Activated naive CD4-positive, alpha-beta T cell (primary cell): ENCODE data around the gene USP17L15.
"Not testable (repeated sequence)": the region's sequence is repeated elsewhere in the genome, so short reads cannot be mapped to it uniquely, and the experiment has no call there.

ENCODE experiments used
- DNase-seq, 4 experiments: peaks; one replicate each; lab custom pipeline; 2025; lab: John Stamatoyannopoulos, UW

Gene USP17L15

GRCh38 chr4:9234085-9234484, at the start of gene USP17L15:
Gene USP17L15 (plus strand): TSS chr4:9234385. CDS start chr4:9234385, 0 bp downstream.
- DNase-seq: not testable (repeated sequence)

GRCh38 chr4:9210357-9210756, 23.8 kb upstream of the USP17L15 start, which contains the start of gene USP17L10:
Gene USP17L10 (plus strand): TSS chr4:9210657. CDS start chr4:9210657, 0 bp downstream.
- not testable (repeated sequence) for DNase-seq

DNA sequence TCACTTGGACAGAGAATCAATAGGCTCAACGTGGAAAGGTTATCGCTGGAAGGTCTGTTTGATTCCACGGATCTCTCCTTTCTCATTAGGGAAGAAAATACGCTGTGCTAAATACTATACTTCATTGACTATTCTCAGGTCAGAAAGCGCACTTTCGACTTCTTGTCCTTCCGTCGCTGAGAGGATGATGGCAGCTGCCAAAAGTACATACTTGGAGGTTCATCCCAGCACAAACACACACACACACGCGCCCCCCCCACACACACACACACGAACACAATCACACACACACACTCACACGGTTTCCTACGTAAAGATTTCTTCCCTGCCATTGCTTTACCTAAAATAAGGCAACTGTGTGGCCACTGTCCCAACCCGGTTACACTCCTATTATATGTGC, 19.5 kb upstream of the USP17L15 start:
- DNase-seq: not testable (repeated sequence)

DNA sequence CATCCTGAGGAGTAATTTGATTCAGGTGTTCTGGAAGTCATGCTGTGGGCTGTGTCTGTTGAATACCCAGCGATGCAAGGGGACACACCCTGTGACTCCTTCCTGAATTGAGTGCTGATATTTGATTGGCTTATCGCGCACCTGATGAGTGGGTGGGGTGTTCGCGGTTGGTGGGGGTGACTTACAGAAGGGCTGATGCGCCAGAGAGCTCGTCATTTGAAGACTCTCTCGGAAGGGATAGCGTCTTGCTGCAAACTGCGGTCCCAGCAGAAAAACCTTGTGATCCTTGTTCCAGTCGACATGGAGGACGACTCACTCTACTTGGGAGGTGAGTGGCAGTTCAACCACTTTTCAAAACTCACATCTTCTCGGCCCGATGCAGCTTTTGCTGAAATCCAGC, 19.1 kb upstream of the USP17L15 start, which contains the start of gene USP17L11:
USP17L11 (plus strand) TSS at position 301 of the 400 bp plus-strand sequence; CDS start at position 301, 0 bp downstream.
- DNase-seq: not testable (repeated sequence)

DNA sequence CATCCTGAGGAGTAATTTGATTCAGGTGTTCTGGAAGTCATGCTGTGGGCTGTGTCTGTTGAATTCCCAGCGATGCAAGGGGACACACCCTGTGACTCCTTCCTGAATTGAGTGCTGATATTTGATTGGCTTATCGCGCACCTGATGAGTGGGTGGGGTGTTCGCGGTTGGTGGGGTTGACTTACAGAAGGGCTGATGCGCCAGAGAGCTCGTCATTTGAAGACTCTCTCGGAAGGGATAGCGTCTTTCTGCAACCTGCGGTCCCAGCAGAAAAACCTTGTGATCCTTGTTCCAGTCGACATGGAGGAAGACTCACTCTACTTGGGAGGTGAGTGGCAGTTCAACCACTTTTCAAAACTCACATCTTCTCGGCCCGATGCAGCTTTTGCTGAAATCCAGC, 14.3 kb upstream of the USP17L15 start, which contains the start of gene USP17L12:
USP17L12 (plus strand) TSS at position 301 of the 400 bp plus-strand sequence; CDS start at position 301, 0 bp downstream.
- not testable (repeated sequence) for DNase-seq

- DNase-seq: not testable (repeated sequence)
Measured at GRCh38 chr4:9224596-9224995, 9.6 kb upstream of the USP17L15 start, which contains the start of gene USP17L13. Gene USP17L13 (plus strand): TSS chr4:9224896. CDS start chr4:9224896, 0 bp downstream.

DNA sequence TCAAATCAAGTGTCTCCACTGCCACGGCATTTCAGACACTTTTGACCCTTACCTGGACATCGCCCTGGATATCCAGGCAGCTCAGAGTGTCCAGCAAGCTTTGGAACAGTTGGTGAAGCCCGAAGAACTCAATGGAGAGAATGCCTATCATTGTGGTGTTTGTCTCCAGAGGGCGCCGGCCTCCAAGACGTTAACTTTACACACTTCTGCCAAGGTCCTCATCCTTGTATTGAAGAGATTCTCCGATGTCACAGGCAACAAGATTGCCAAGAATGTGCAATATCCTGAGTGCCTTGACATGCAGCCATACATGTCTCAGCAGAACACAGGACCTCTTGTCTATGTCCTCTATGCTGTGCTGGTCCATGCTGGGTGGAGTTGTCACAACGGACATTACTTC, 3.9 kb upstream of the USP17L15 start:
- not testable (repeated sequence) for DNase-seq

GRCh38 chr4:9238461-9238860, 4.3 kb downstream of the USP17L15 start:
- not testable (repeated sequence) for DNase-seq

GRCh38 chr4:9243579-9243978, 9.4 kb downstream of the USP17L15 start, which contains the start of gene USP17L17:
Gene USP17L17 (plus strand): TSS chr4:9243879. CDS start chr4:9243879, 0 bp downstream.
- DNase-seq: not testable (repeated sequence)

DNA sequence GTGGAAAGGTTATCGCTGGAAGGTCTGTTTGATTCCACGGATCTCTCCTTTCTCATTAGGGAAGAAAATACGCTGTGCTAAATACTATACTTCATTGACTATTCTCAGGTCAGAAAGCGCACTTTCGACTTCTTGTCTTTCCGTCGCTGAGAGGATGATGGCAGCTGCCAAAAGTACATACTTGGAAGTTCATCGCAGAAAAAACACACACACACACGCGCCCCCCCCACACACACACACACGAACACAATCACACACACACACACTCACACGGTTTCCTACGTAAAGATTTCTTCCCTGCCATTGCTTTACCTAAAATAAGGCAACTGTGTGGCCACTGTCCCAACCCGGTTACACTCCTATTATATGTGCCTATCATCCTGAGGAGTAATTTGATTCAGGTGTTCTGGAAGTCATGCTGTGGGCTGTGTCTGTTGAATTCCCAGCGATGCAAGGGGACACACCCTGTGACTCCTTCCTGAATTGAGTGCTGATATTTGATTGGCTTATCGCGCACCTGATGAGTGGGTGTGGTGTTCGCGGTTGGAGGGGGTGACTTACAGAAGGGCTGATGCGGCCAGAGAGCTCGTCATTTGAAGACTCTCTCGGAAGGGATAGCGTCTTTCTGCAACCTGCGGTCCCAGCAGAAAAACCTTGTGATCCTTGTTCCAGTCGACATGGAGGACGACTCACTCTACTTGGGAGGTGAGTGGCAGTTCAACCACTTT, 13.9 kb downstream of the USP17L15 start, which contains the start of gene USP17L18:
USP17L18 (plus strand) TSS at position 678 of the 728 bp plus-strand sequence; CDS start at position 678, 0 bp downstream.
- DNase-seq: not testable (repeated sequence)

DNA sequence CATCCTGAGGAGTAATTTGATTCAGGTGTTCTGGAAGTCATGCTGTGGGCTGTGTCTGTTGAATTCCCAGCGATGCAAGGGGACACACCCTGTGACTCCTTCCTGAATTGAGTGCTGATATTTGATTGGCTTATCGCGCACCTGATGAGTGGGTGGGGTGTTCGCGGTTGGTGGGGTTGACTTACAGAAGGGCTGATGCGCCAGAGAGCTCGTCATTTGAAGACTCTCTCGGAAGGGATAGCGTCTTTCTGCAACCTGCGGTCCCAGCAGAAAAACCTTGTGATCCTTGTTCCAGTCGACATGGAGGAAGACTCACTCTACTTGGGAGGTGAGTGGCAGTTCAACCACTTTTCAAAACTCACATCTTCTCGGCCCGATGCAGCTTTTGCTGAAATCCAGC, 18.9 kb downstream of the USP17L15 start, which contains the start of gene USP17L19:
USP17L19 (plus strand) TSS at position 301 of the 400 bp plus-strand sequence; CDS start at position 301, 0 bp downstream.
- DNase-seq: not testable (repeated sequence)

GRCh38 chr4:9257824-9258223, 23.6 kb downstream of the USP17L15 start, which contains the start of gene USP17L20:
Gene USP17L20 (plus strand): TSS chr4:9258124. CDS start chr4:9258124, 0 bp downstream.
- DNase-seq: not testable (repeated sequence)

- DNase-seq: not testable (repeated sequence)
Measured at GRCh38 chr4:9262572-9262971, 28.4 kb downstream of the USP17L15 start, which contains the start of gene USP17L21. Gene USP17L21 (plus strand): TSS chr4:9262872. CDS start chr4:9262872, 0 bp downstream.

DNA sequence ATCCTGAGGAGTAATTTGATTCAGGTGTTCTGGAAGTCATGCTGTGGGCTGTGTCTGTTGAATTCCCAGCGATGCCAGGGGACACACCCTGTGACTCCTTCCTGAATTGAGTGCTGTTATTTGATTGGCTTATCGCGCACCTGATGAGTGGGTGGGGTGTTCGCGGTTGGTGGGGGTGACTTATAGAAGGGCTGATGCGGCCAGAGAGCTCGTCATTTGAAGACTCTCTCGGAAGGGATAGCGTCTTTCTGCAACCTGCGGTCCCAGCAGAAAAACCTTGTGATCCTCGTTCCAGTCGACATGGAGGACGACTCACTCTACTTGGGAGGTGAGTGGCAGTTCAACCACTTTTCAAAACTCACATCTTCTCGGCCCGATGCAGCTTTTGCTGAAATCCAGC, 33.1 kb downstream of the USP17L15 start, which contains the start of gene USP17L22:
USP17L22 (plus strand) TSS at position 301 of the 400 bp plus-strand sequence; CDS start at position 301, 0 bp downstream.
- DNase-seq: not testable (repeated sequence)

DNA sequence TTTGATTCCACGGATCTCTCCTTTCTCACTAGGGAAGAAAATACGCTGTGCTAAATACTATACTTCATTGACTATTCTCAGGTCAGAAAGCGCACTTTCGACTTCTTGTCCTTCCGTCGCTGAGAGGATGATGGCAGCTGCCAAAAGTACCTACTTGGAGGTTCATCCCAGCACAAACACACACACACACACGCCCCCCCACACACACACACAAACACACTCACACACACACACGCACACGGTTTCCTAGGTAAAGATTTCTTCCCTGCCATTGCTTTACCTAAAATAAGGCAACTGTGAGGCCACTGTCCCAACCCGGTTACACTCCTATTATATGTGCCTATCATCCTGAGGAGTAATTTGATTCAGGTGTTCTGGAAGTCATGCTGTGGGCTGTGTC, 37.5 kb downstream of the USP17L15 start:
- not testable (repeated sequence) for DNase-seq
